ENCODE results near the gene SOX30. TPM values are rescaled to one million over a fixed set of nuclear protein-coding genes. Genes with fewer than 3 reads are reported as not detected.

Gene SOX30
- total and polyA plus RNA-seq, 2 experiments from 2014 or later: not detected

DNA sequence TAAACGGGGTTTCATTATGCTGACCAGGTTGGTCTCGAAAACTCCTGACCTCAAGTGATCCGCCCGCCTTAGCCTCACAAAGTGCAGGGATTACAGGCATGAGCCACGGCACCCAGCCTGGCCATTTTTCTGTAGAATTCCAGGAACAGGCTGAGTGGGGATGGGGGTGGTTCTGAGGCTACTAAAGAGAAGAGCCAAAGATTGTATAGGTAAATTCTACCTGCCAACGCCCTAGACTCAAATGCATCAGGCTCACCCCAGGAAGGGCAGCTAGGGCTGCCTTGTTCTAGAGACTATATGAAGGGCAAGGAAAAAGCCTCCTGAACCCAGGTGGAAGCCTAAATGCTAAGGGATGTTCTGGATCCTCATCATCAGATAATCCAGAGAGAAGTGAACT is 17.5 kb upstream of the SOX30 start:
- Histone ChIP-seq H3K4me3 (no peak overlapping the region), H3K79me2 (no peaks in the 10 kb centered on the region), H3K4me1 (ENCODE audit: insufficient read depth) (peaks cover 6% of the 10 kb centered on the region), H3K9me3 (ENCODE audit: low read depth) (no peaks in the 10 kb centered on the region), H3K27ac (peak overlapping the region; percentile 84), H3K36me3 (replicated peaks; ENCODE audit: insufficient read depth, low read depth) (no peaks in the 10 kb centered on the region), H3K9me2 (replicated peaks; ENCODE audit: insufficient read depth) (no peaks in the 10 kb centered on the region), H3K27me3 (no peaks in the 10 kb centered on the region), H4K20me1 (ENCODE audit: insufficient read depth, poor library complexity, severe bottlenecking) (no peaks in the 10 kb centered on the region), H2AFZ (no peak overlapping the region), H3K4me2 (no peak overlapping the region)
- no peak for TF ChIP-seq EZH2 (IDR thresholded peaks at IDR 0.05; ENCODE audit: borderline replicate concordance)
- no peak for TF ChIP-seq EZH2phosphoT487 (IDR thresholded peaks at IDR 0.05; ENCODE audit: low read depth, severe bottlenecking, unreplicated experiment)
- TF ChIP-seq, protein P1, sequence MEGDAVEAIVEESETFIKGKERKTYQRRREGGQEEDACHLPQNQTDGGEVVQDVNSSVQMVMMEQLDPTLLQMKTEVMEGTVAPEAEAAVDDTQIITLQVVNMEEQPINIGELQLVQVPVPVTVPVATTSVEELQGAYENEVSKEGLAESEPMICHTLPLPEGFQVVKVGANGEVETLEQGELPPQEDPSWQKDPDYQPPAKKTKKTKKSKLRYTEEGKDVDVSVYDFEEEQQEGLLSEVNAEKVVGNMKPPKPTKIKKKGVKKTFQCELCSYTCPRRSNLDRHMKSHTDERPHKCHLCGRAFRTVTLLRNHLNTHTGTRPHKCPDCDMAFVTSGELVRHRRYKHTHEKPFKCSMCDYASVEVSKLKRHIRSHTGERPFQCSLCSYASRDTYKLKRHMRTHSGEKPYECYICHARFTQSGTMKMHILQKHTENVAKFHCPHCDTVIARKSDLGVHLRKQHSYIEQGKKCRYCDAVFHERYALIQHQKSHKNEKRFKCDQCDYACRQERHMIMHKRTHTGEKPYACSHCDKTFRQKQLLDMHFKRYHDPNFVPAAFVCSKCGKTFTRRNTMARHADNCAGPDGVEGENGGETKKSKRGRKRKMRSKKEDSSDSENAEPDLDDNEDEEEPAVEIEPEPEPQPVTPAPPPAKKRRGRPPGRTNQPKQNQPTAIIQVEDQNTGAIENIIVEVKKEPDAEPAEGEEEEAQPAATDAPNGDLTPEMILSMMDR (IDR thresholded peaks at IDR 0.05; ENCODE audit: poor library complexity): no peak
- DNase-seq (ENCODE audit: low spot score): no peak
- 78% methylated on average over 6 of the region's 6 CpGs for WGBS (ENCODE audit: low lambda C conversion rate, missing lambda C conversion rate)

DNA sequence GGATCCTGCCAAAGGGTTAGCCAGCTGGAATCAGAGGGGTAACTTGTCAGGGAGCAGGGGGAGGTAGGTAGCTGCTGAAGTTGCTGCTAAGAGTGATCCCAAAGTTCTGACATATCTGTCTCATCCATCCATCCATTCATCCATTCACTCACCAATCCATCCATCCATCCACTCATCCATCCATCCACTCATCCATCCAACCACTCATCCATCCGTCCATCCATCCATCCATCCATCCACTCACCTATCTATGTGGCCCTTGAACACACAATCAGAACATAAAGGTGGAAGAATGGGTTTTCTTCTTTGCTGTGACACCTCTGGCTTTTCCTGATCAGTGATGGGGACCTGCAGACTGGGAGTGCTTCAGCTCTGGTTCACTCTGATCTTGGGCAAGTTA is 16.1 kb upstream of the SOX30 start:
- Histone ChIP-seq H3K9me2 (replicated peaks; ENCODE audit: insufficient read depth) (no peaks in the 10 kb centered on the region), H3K4me3 (no peak overlapping the region), H3K36me3 (replicated peaks; ENCODE audit: insufficient read depth, low read depth) (no peaks in the 10 kb centered on the region), H3K27ac (no peak overlapping the region), H3K4me2 (no peak overlapping the region), H3K4me1 (ENCODE audit: insufficient read depth) (peaks cover 6% of the 10 kb centered on the region), H4K20me1 (ENCODE audit: insufficient read depth, poor library complexity, severe bottlenecking) (no peaks in the 10 kb centered on the region), H3K9me3 (ENCODE audit: low read depth) (no peaks in the 10 kb centered on the region), H3K79me2 (no peaks in the 10 kb centered on the region), H2AFZ (no peak overlapping the region), H3K27me3 (no peaks in the 10 kb centered on the region)
- WGBS (ENCODE audit: low lambda C conversion rate, missing lambda C conversion rate): 54% methylated on average over 1 of the region's 1 CpG
- DNase-seq (ENCODE audit: low spot score): no peak
- TF ChIP-seq EZH2 (IDR thresholded peaks at IDR 0.05; ENCODE audit: borderline replicate concordance): no peak

DNA sequence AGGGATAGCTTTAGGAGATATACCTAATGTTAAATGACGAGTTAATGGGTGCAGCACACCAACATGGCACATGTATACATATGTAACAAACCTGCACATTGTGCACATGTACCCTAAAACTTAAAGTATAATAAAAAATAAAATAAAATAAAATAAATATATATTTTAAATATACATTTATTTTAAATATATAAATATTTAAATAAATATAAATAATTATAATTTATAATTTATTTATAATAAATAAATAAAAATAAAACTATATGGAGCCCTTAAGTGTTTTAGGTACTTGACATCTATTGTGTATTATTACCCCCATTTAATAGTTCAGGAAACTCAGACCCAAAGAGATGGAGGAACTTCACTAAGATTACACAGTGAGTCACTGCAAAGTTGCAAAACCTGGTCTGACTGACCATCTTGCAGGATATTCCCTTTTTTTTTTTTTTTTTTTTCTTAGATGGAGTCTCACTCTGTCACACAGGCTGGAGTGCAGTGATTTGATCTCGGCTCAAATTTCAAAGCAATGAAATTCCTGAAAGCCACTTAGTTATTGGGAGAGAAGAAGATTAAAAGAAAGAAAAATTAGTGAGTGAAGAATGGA is 13.3 kb upstream of the SOX30 start:
- TF ChIP-seq EZH2 (IDR thresholded peaks at IDR 0.05; ENCODE audit: borderline replicate concordance): no peak
- no peak for TF ChIP-seq EZH2phosphoT487 (IDR thresholded peaks at IDR 0.05; ENCODE audit: low read depth, severe bottlenecking, unreplicated experiment)
- TF ChIP-seq, protein P1 (IDR thresholded peaks at IDR 0.05; ENCODE audit: poor library complexity): no peak
- DNase-seq (ENCODE audit: low spot score): peak; percentile 53
- Histone ChIP-seq H3K4me2 (no peak overlapping the region), H3K27ac (no peak overlapping the region), H4K20me1 (ENCODE audit: insufficient read depth, poor library complexity, severe bottlenecking) (no peaks in the 10 kb centered on the region), H3K9me3 (ENCODE audit: low read depth) (no peaks in the 10 kb centered on the region), H3K36me3 (replicated peaks; ENCODE audit: insufficient read depth, low read depth) (no peaks in the 10 kb centered on the region), H3K9me2 (replicated peaks; ENCODE audit: insufficient read depth) (no peaks in the 10 kb centered on the region), H3K79me2 (no peaks in the 10 kb centered on the region), H3K4me3 (no peak overlapping the region), H2AFZ (no peak overlapping the region), H3K4me1 (ENCODE audit: insufficient read depth) (peaks cover 6% of the 10 kb centered on the region), H3K27me3 (no peaks in the 10 kb centered on the region)
- 78% methylated on average over 2 of the region's 2 CpGs for WGBS (ENCODE audit: low lambda C conversion rate, missing lambda C conversion rate)

DNA sequence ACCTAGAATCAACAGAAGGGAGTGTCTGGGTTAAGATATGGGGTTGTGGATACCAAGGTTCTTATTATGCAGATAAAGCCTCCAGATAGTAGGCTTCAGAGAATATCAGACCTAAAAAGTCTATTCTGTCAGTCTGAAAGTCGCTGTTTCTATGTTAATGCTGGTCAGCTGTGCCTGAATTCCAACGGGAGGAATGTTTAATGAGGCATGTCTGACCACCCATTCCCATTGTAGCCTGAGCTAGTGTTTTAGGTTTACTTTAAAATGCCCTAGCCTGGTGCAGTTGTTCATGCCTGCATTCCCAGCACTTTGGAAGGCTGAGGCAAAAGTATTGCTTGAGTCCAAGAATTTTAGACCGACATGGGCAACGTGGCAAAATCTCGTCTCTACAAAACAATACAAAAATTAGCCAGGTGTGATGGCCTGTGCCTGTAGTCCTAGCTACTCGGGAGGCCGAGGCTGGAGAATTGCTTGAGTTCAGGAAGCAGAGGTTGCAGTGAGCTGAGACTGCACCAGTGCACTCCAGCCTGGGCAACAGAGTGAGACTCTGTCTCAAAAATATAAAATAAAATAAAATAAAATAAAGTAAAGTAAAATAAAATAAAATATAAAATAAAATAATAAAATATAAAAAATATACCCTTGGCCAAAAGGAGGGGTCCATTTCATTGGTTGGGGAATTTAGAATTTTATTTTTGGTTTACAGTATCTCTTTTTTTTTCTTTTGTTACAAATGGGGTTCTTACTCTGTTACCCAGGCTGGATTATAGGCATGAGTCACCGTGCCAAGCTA is 7.8 kb upstream of the SOX30 start:
- no peaks in the 10 kb centered on the region for H3K36me3 ChIP-seq (replicated peaks; ENCODE audit: insufficient read depth, low read depth)
- DNase-seq (ENCODE audit: low spot score): no peak
- 87% methylated on average over 8 of the region's 8 CpGs for WGBS (ENCODE audit: low lambda C conversion rate, missing lambda C conversion rate)

More for the DNA sequence above, 7.8 kb upstream of the SOX30 start:
- Histone ChIP-seq H3K27ac (no peak overlapping the region), H4K20me1 (ENCODE audit: insufficient read depth, poor library complexity, severe bottlenecking) (no peaks in the 10 kb centered on the region), H3K9me2 (replicated peaks; ENCODE audit: insufficient read depth) (no peaks in the 10 kb centered on the region), H3K4me2 (no peak overlapping the region), H3K4me3 (no peak overlapping the region), H3K27me3 (no peaks in the 10 kb centered on the region), H2AFZ (no peak overlapping the region), H3K9me3 (ENCODE audit: low read depth) (no peaks in the 10 kb centered on the region), H3K79me2 (no peaks in the 10 kb centered on the region), H3K4me1 (ENCODE audit: insufficient read depth) (no peaks in the 10 kb centered on the region)
- TF ChIP-seq EZH2phosphoT487 (IDR thresholded peaks at IDR 0.05; ENCODE audit: low read depth, severe bottlenecking, unreplicated experiment) (no peak), EZH2 (IDR thresholded peaks at IDR 0.05; ENCODE audit: borderline replicate concordance) (no peak)
- TF ChIP-seq, protein P1 (IDR thresholded peaks at IDR 0.05; ENCODE audit: poor library complexity): no peak

Measured in hepatocyte (in vitro differentiated cells).